Measurements from ENCODE around the gene TAS1R2. TPM values are rescaled to one million over a fixed set of nuclear protein-coding genes. Genes with fewer than 3 reads are reported as not detected.
A peak's percentile ranks its signal among the peaks of the same experiment; 100 is the strongest.

TAS1R2 gene
- total and polyA plus RNA-seq, 2 experiments from 2014 or later = not detected

DNA sequence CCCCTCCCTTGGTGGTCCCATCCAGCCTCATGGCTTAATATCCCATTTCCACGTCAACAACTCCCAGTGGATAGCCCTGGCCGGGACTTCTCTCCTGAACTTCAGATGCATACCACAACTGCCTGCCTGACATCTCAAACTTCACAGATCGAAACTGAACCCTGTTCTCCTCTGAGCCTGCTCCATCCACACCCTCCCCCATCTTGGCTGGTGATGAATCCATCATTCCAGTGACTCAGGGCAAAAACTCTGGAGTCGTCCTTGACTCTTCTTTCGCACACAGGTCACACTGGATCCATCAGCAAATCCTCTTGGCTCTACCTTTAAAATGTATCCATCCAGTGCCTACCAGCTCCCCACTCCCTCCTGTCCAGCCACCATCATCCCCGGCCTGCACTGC is 3.9 kb downstream of the TAS1R2 start (continued):
- TF ChIP-seq CREB1 (CRISPR knock-in tag; IDR thresholded peaks at IDR 0.05; ENCODE audit: low read depth) (no peak), EZH2 (IDR thresholded peaks at IDR 0.05; ENCODE audit: low read depth, unreplicated experiment) (no peak)
- TF ChIP-seq, protein P1, sequence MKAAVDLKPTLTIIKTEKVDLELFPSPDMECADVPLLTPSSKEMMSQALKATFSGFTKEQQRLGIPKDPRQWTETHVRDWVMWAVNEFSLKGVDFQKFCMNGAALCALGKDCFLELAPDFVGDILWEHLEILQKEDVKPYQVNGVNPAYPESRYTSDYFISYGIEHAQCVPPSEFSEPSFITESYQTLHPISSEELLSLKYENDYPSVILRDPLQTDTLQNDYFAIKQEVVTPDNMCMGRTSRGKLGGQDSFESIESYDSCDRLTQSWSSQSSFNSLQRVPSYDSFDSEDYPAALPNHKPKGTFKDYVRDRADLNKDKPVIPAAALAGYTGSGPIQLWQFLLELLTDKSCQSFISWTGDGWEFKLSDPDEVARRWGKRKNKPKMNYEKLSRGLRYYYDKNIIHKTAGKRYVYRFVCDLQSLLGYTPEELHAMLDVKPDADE (IDR thresholded peaks at IDR 0.05) = no peak

DNA sequence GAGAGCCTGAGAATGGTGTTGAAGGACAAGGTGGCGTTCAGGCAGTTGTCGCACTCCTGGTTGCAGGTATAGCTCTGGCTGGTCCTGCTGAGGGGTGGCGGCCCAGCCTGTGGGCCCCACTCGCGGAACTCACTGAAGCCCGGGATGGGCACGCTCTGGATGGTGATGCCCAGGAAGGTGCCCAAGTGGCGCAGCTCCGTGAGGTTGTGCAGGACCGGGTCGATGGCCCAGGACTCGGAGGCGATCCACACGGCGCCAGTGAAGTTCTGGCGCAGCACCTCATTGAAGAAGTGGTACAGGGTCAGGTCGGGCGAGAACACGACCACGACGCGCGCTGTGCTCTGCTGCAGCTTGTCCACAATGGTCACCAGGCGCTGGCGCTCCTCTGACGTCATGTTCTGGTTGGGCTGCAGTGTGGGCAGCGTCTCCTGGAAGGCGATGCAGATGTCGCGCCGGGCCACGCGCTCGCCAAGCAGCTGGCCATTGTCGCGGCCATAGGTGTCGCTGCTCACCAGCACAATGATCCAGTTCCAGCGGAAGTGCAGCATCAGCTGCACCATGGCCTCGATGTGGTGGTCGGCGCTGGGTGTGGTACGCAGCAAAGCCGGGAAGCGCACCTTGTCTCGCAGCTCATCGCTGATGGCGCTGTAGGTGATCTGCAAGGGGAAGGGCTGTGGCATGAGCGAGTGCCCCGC is 5.0 kb downstream of the TAS1R2 start:
- no peak overlapping the region for H2AFZ ChIP-seq
- H4K20me1 ChIP-seq (replicated peaks; ENCODE audit: insufficient read depth) = no peaks in the 10 kb centered on the region
- no peak for ATAC-seq
- H3F3A ChIP-seq (replicated peaks; ENCODE audit: low read depth) = no peaks in the 10 kb centered on the region
- H3K4me1 Mint-ChIP-seq = no peaks in the 10 kb centered on the region
- DNase-seq (ENCODE audit: low spot score) = no peak
- no peaks in the 10 kb centered on the region for H3K27me3 ChIP-seq (ENCODE audit: insufficient read depth)
- H3K4me3 Mint-ChIP-seq = no peak overlapping the region
- no peak overlapping the region for H3K4me3 ChIP-seq
- 0 out of 2 replicates have a peak, but pooled peaks cover 10% of the 10 kb centered on the region for H3K9me2 ChIP-seq (ENCODE audit: insufficient read depth)
- no peaks in the 10 kb centered on the region for H3K36me3 ChIP-seq (ENCODE audit: insufficient read depth)
- no peaks in the 10 kb centered on the region for H3K79me2 ChIP-seq (replicated peaks; ENCODE audit: insufficient read depth)
- H3K27ac Mint-ChIP-seq = no peak overlapping the region
- no peak overlapping the region for H3K27ac ChIP-seq (ENCODE audit: low read depth)
- no peaks in the 10 kb centered on the region for H3K9me3 Mint-ChIP-seq
- peaks cover 8% of the 10 kb centered on the region for H3K27me3 Mint-ChIP-seq (ENCODE audit: insufficient read depth, low read depth, poor library complexity)
- TF ChIP-seq, protein P2, sequence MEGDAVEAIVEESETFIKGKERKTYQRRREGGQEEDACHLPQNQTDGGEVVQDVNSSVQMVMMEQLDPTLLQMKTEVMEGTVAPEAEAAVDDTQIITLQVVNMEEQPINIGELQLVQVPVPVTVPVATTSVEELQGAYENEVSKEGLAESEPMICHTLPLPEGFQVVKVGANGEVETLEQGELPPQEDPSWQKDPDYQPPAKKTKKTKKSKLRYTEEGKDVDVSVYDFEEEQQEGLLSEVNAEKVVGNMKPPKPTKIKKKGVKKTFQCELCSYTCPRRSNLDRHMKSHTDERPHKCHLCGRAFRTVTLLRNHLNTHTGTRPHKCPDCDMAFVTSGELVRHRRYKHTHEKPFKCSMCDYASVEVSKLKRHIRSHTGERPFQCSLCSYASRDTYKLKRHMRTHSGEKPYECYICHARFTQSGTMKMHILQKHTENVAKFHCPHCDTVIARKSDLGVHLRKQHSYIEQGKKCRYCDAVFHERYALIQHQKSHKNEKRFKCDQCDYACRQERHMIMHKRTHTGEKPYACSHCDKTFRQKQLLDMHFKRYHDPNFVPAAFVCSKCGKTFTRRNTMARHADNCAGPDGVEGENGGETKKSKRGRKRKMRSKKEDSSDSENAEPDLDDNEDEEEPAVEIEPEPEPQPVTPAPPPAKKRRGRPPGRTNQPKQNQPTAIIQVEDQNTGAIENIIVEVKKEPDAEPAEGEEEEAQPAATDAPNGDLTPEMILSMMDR (conservative IDR thresholded peaks at IDR 0.05; ENCODE audit: low read depth in 2 of 2) = peak in 1 of 2 experiments; percentile 29; a peak in 1 of 4 replicates
- no peak for TF ChIP-seq CREB1 (CRISPR knock-in tag; IDR thresholded peaks at IDR 0.05; ENCODE audit: low read depth)
- no peaks in the 10 kb centered on the region for H3K4me1 ChIP-seq (ENCODE audit: insufficient read depth)
- H3K36me3 Mint-ChIP-seq (ENCODE audit: low read depth) = no peaks in the 10 kb centered on the region
- no peak overlapping the region for H3K4me2 ChIP-seq

DNA sequence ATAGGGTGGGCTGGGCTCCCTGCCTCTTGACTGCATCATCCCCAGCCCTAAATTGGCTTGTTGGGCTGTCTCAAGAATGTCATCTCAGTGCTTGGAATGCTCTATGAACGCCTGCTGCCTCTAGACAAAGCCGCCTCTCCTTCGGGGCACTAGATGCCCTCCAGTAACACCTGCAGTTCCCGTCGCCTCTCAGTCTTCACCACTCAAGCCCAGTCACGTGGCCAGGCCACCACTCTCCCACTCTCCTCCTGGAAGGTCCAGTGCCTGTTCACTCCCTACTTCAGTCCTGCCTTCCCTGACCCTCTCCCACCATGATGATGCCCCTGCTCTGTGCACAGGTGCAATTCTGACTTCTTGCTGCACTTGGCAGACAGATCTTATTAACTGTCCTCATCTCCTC is 7.0 kb downstream of the TAS1R2 start:
- Histone ChIP-seq H3K27me3 (ENCODE audit: insufficient read depth) (no peaks in the 10 kb centered on the region), H4K20me1 (replicated peaks; ENCODE audit: insufficient read depth) (no peaks in the 10 kb centered on the region), H3K36me3 (ENCODE audit: insufficient read depth) (no peaks in the 10 kb centered on the region), H3K9me2 (ENCODE audit: insufficient read depth) (no peaks in the 10 kb centered on the region), H3K27ac (ENCODE audit: low read depth) (no peak overlapping the region), H3K4me2 (no peak overlapping the region), H3K4me3 (no peak overlapping the region), H3K79me2 (replicated peaks; ENCODE audit: insufficient read depth) (no peaks in the 10 kb centered on the region), H3K4me1 (ENCODE audit: insufficient read depth) (no peaks in the 10 kb centered on the region), H2AFZ (no peak overlapping the region), H3F3A (replicated peaks; ENCODE audit: low read depth) (no peaks in the 10 kb centered on the region)
- Mint-ChIP-seq H3K27me3 (ENCODE audit: insufficient read depth, low read depth, poor library complexity) (peaks cover 10% of the 10 kb centered on the region), H3K36me3 (ENCODE audit: low read depth) (no peaks in the 10 kb centered on the region), H3K4me1 (no peaks in the 10 kb centered on the region), H3K9me3 (peaks cover 2% of the 10 kb centered on the region; the same call in 2 of the 3 replicates), H3K4me3 (no peak overlapping the region), H3K27ac (no peak overlapping the region)
- DNase-seq (ENCODE audit: low spot score) (no peak), ATAC-seq (no peak)
- TF ChIP-seq, protein P2 (conservative IDR thresholded peaks at IDR 0.05; ENCODE audit: low read depth in 2 of 2) = no peak
- TF ChIP-seq ZNF331 (CRISPR knock-in tag; IDR thresholded peaks at IDR 0.05; ENCODE audit: low read depth) (no peak), POLR2AphosphoS5 (IDR thresholded peaks at IDR 0.05; ENCODE audit: low read depth) (no peak), JUNB (IDR thresholded peaks at IDR 0.05; ENCODE audit: unreplicated experiment) (no peak), CREB1 (CRISPR knock-in tag; IDR thresholded peaks at IDR 0.05; ENCODE audit: low read depth) (no peak), EZH2phosphoT487 (IDR thresholded peaks at IDR 0.05; ENCODE audit: unreplicated experiment) (no peak)
- TF ChIP-seq, protein P1 (IDR thresholded peaks at IDR 0.05) = no peak

Measured in GM23338 (cell line).